HepG2 (cell line): ENCODE data around the gene JUND. TPM values are rescaled to one million over a fixed set of nuclear protein-coding genes. Genes with fewer than 3 reads are reported as not detected.
A peak's percentile ranks its signal among the peaks of the same experiment; 100 is the strongest.

ENCODE experiments used
- ARID5B ChIP-seq: IDR thresholded peaks from 2 replicates; pipeline ENCODE4 v1.4.0; 2020; ENCODE audit warnings: mild to moderate bottlenecking, missing genetic modification reagents
- HES4 ChIP-seq: sonication (generic); formaldehyde crosslinking; IDR thresholded peaks from 2 replicates; pipeline ENCODE4 v1.9.0; 2021; ENCODE audit warnings: mild to moderate bottlenecking, missing genetic modification reagents, borderline replicate concordance
- KLF15 ChIP-seq: sonication (generic); formaldehyde crosslinking; IDR thresholded peaks from 2 replicates; pipeline ENCODE4 v1.8.1; 2023; ENCODE audit warnings: borderline replicate concordance, mild to moderate bottlenecking, inconsistent platforms, missing genetic modification reagents, mixed read lengths
- MZF1 ChIP-seq: sonication (generic); formaldehyde crosslinking; IDR thresholded peaks from 2 replicates; pipeline ENCODE4 v1.8.1; 2023; ENCODE audit warnings: mild to moderate bottlenecking, missing genetic modification reagents, borderline replicate concordance
- NCOA2 ChIP-seq: sonication (generic); formaldehyde crosslinking; IDR thresholded peaks from 2 replicates; pipeline ENCODE4 v1.8.0; 2022; ENCODE audit warnings: inconsistent platforms
- RERE ChIP-seq: IDR thresholded peaks from 2 replicates; pipeline ENCODE4 v1.6.1; 2016; ENCODE audit warnings: low read depth, missing genetic modification reagents, missing compliant biosample characterization
- STAG1 ChIP-seq: sonication (generic); formaldehyde crosslinking; IDR thresholded peaks from 2 replicates; pipeline ENCODE4 v1.4.0; 2020; ENCODE audit warnings: missing genetic modification reagents
- TBL1XR1 ChIP-seq: fragments of 150-350 bp; IDR thresholded peaks from 2 replicates; pipeline ENCODE4 v1.6.1; 2014; ENCODE audit warnings: borderline replicate concordance, low read length; ENCODE audit not compliant: partially characterized antibody
- ZBTB7A ChIP-seq: sonication (generic); formaldehyde crosslinking; IDR thresholded peaks from 2 replicates; pipeline ENCODE4 v1.8.0; 2022; ENCODE audit warnings: mild to moderate bottlenecking, missing genetic modification reagents
- ZC3H4 ChIP-seq: sonication (generic); formaldehyde crosslinking; IDR thresholded peaks from 2 replicates; pipeline ENCODE4 v1.4.0; 2020; ENCODE audit warnings: missing genetic modification reagents, borderline replicate concordance
- ZMAT3 ChIP-seq: sonication (generic); formaldehyde crosslinking; conservative IDR thresholded peaks from 2 replicates; pipeline ENCODE4 v1.7.0; 2021; ENCODE audit warnings: missing genetic modification reagents
- ZMYM2 ChIP-seq: sonication (generic); formaldehyde crosslinking; IDR thresholded peaks from 2 replicates; pipeline ENCODE4 v1.8.0; 2022; ENCODE audit warnings: mild to moderate bottlenecking, missing genetic modification reagents
- ZMYM4 ChIP-seq: sonication (generic); formaldehyde crosslinking; IDR thresholded peaks from 2 replicates; pipeline ENCODE4 v1.8.1; 2023; ENCODE audit warnings: mild to moderate bottlenecking, missing genetic modification reagents
- ZNF30 ChIP-seq: sonication (generic); formaldehyde crosslinking; IDR thresholded peaks from 2 replicates; pipeline ENCODE4 v1.5.0; 2020; ENCODE audit warnings: mild to moderate bottlenecking, missing genetic modification reagents
- ZNF430 ChIP-seq: sonication (generic); formaldehyde crosslinking; IDR thresholded peaks from 2 replicates; pipeline ENCODE4 v1.9.0; 2021; ENCODE audit warnings: mild to moderate bottlenecking, missing genetic modification reagents
- ZNF503 ChIP-seq: sonication (generic); formaldehyde crosslinking; IDR thresholded peaks from 2 replicates; pipeline ENCODE4 v1.4.0; 2020; ENCODE audit warnings: missing genetic modification reagents
- ZNF619 ChIP-seq: sonication (generic); formaldehyde crosslinking; IDR thresholded peaks from 2 replicates; pipeline ENCODE4 v1.4.0; 2020; ENCODE audit warnings: mild to moderate bottlenecking, missing genetic modification reagents
- ZNF672 ChIP-seq: sonication (generic); formaldehyde crosslinking; IDR thresholded peaks from 2 replicates; pipeline ENCODE4 v1.8.1; 2022; ENCODE audit warnings: missing genetic modification reagents
- ZNF678 ChIP-seq: sonication (generic); formaldehyde crosslinking; IDR thresholded peaks from 2 replicates; pipeline ENCODE4 v1.4.0; 2020; ENCODE audit warnings: mild to moderate bottlenecking, missing genetic modification reagents
- polyA plus RNA-seq, 8 experiments: library from polyadenylated mRNA; depleted of rRNA in 3 of 8; stranded (reverse) in 7 of 8; unstranded in 1 of 8; fragments of >200 nt; fragmentation: Illumina TruSeq in 4 of 8; extraction: Trizol in 4 of 8; gene quantifications; 2 replicates each; pipeline versions ENCODE4 v1.2.1 to v1.2.3, GENCODE V29; 2011 to 2016; ENCODE audit warnings: low read depth in 4 of 8, missing spikeins in 1 of 8, mixed read lengths in 1 of 8; ENCODE audit not compliant: insufficient read depth in 1 of 8
- total RNA-seq, 5 experiments: library from RNA; depleted of rRNA; stranded (reverse); fragments of >200 nt; fragmentation: Illumina TruSeq; extraction: Trizol; gene quantifications; 2 replicates each; pipeline ENCODE4 v1.2.3, GENCODE V29; 2016; ENCODE audit warnings: low read depth in 1 of 5

JUND gene
- total and polyA plus RNA-seq, 2 of the 13 experiments (the other 11 are each of a cell fraction or from before 2014, with no cell fraction given), result 41.2 to 59.8 TPM

GRCh38 chr19:18317961-18318800 lies 36.8 kb upstream of the JUND start (continued):
- TF ChIP-seq ZNF503 (CRISPR knock-in tag) (no peak), NCOA2 (CRISPR knock-in tag) (peak; percentile 82), ZMYM4 (CRISPR knock-in tag) (peak; percentile 35; the same call in 1 of the 2 replicates), TBL1XR1 (no peak), ZNF430 (CRISPR knock-in tag) (no peak), ZNF672 (CRISPR knock-in tag) (no peak), ZNF619 (CRISPR knock-in tag) (no peak), STAG1 (CRISPR knock-in tag) (no peak; the same call in 1 of the 2 replicates), MZF1 (CRISPR knock-in tag) (no peak), ZMAT3 (CRISPR knock-in tag) (0 out of 2 replicates have a peak, but pooled peaks have one; percentile 49), KLF15 (CRISPR knock-in tag) (no peak), ZBTB7A (CRISPR knock-in tag) (no peak; the same call in 1 of the 2 replicates), ZNF678 (no peak), ARID5B (CRISPR knock-in tag) (peak; percentile 69), RERE (no peak), ZMYM2 (CRISPR knock-in tag) (no peak), ZC3H4 (CRISPR knock-in tag) (0 out of 2 replicates have a peak, but pooled peaks have one; percentile 53), ZNF30 (no peak), HES4 (CRISPR knock-in tag) (no peak)
